ENCODE data around the gene ROPN1L.
A peak's percentile ranks its signal among the peaks of the same experiment; 100 is the strongest.

Gene ROPN1L

GRCh38 chr5:10446490-10446889, 4.8 kb downstream of the ROPN1L start:
- Histone ChIP-seq H3K36me3 (ENCODE audit: control insufficient read depth, insufficient read depth, low read length) (no peaks in the 10 kb centered on the region), H3K4me1 (ENCODE audit: control insufficient read depth, insufficient read depth, low read length, poor library complexity, severe bottlenecking) (peaks cover 13% of the 10 kb centered on the region), H3K9me3 (ENCODE audit: control insufficient read depth, low read length) (no peaks in the 10 kb centered on the region), H3K27ac (ENCODE audit: low read depth, low read length, severe bottlenecking) (no peak overlapping the region), H3K4me3 (ENCODE audit: extremely low read depth, insufficient read depth, low read length, poor library complexity, severe bottlenecking) (no peak overlapping the region)
- 80% methylated on average over 2 of the region's 7 CpGs; no CpG with 5 or more reads in 1 of the 2 experiments for WGBS, 2 experiments (ENCODE audit: insufficient coverage in 2 of 2)

- H3K9me3 ChIP-seq (ENCODE audit: control insufficient read depth, low read length) = no peaks in the 10 kb centered on the region
- 95 to 100% methylated on average over 1 to 2 of the region's 4 CpGs for WGBS, 2 experiments (ENCODE audit: insufficient coverage in 2 of 2)
- peaks cover 13% of the 10 kb centered on the region for H3K4me1 ChIP-seq (ENCODE audit: control insufficient read depth, insufficient read depth, low read length, poor library complexity, severe bottlenecking)
- H3K27ac ChIP-seq (ENCODE audit: low read depth, low read length, severe bottlenecking) = no peak overlapping the region
- H3K4me3 ChIP-seq (ENCODE audit: extremely low read depth, insufficient read depth, low read length, poor library complexity, severe bottlenecking) = no peak overlapping the region
- no peaks in the 10 kb centered on the region for H3K36me3 ChIP-seq (ENCODE audit: control insufficient read depth, insufficient read depth, low read length)
Observed at GRCh38 chr5:10447041-10447440, 5.4 kb downstream of the ROPN1L start.

GRCh38 chr5:10448754-10449360, 7.2 kb downstream of the ROPN1L start:
- peaks cover 18% of the 10 kb centered on the region for H3K4me1 ChIP-seq (ENCODE audit: control insufficient read depth, insufficient read depth, low read length, poor library complexity, severe bottlenecking)
- no peak overlapping the region for H3K4me3 ChIP-seq (ENCODE audit: extremely low read depth, insufficient read depth, low read length, poor library complexity, severe bottlenecking)
- H3K27ac ChIP-seq (ENCODE audit: low read depth, low read length, severe bottlenecking) = no peak overlapping the region
- H3K36me3 ChIP-seq (ENCODE audit: control insufficient read depth, insufficient read depth, low read length) = no peaks in the 10 kb centered on the region
- WGBS, 2 experiments (ENCODE audit: insufficient coverage in 2 of 2) = 95 to 96% methylated on average over 11 of the region's 11 CpGs
- no peaks in the 10 kb centered on the region for H3K9me3 ChIP-seq (ENCODE audit: control insufficient read depth, low read length)

DNA sequence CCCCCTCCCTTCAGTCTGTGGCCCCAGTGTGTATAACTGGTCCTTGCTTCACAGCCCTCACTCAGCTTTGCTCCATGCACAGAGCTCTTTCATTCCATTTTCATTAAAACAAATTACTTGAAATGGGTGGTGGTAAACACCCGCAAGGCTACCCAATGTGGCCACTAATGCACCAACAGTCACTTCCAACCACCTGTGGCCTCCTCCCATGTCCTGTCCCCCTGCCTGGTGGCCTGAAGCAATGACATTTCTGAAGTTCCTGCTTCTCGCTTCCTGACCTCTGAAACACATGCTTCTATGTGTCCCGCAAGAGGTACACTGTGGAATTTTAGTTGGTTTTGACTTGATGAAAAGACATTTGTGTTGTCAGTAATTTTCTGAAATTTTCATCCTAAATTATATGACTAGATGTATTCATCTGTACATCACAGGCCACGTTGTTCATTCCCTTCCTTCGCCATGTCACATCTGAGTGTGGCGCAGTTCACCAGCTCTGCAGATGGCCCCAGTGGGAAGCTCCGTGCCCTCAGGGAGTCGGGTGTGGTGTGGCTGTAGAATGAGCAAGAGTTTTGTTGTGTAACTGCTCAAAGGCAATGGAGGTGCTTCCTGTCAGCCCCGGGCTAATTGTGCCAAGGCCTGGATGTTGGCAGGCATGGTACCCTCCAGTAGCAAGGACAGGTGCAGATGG, 9.6 kb downstream of the ROPN1L start:
- no peak overlapping the region for H3K27ac ChIP-seq (ENCODE audit: low read depth, low read length, severe bottlenecking)
- H3K4me3 ChIP-seq (ENCODE audit: extremely low read depth, insufficient read depth, low read length, poor library complexity, severe bottlenecking) = no peak overlapping the region
- H3K9me3 ChIP-seq (ENCODE audit: control insufficient read depth, low read length) = no peaks in the 10 kb centered on the region
- WGBS, 2 experiments (ENCODE audit: insufficient coverage in 2 of 2) = 67 to 94% methylated on average over 4 to 8 of the region's 9 CpGs
- H3K4me1 ChIP-seq (ENCODE audit: control insufficient read depth, insufficient read depth, low read length, poor library complexity, severe bottlenecking) = peaks cover 38% of the 10 kb centered on the region
- H3K36me3 ChIP-seq (ENCODE audit: control insufficient read depth, insufficient read depth, low read length) = no peaks in the 10 kb centered on the region

- Histone ChIP-seq H3K4me1 (ENCODE audit: control insufficient read depth, insufficient read depth, low read length, poor library complexity, severe bottlenecking) (peaks cover 53% of the 10 kb centered on the region), H3K27ac (ENCODE audit: low read depth, low read length, severe bottlenecking) (no peak overlapping the region), H3K36me3 (ENCODE audit: control insufficient read depth, insufficient read depth, low read length) (no peaks in the 10 kb centered on the region), H3K4me3 (ENCODE audit: extremely low read depth, insufficient read depth, low read length, poor library complexity, severe bottlenecking) (no peak overlapping the region), H3K9me3 (ENCODE audit: control insufficient read depth, low read length) (no peaks in the 10 kb centered on the region)
- 68 to 74% methylated on average over 9 to 10 of the region's 10 CpGs for WGBS, 2 experiments (ENCODE audit: insufficient coverage in 2 of 2)
Observed at GRCh38 chr5:10452768-10453331, 11.2 kb downstream of the ROPN1L start.

DNA sequence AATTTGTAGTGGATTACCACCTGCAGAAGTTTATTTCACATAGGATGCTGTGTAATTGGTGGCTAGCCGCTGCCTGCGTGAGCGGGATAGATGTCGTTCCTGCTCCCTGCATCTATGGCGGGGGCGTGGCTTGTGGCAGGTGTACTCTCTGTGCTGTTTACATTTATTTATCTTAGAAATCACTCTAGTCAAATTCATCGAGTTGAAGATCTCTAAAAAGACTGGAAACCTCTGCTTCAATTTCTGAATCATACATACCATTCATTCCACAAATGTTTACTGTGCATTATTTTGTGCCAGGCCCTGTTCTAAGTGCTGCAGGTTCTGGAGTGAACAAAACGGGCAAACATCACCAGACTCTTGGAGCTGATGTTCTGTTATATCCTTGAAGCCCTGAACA, 11.9 kb downstream of the ROPN1L start:
- peaks cover 50% of the 10 kb centered on the region for H3K4me1 ChIP-seq (ENCODE audit: control insufficient read depth, insufficient read depth, low read length, poor library complexity, severe bottlenecking)
- WGBS, 2 experiments (ENCODE audit: insufficient coverage in 2 of 2) = 87 to 92% methylated on average over 3 to 5 of the region's 8 CpGs
- no peak overlapping the region for H3K27ac ChIP-seq (ENCODE audit: low read depth, low read length, severe bottlenecking)
- H3K4me3 ChIP-seq (ENCODE audit: extremely low read depth, insufficient read depth, low read length, poor library complexity, severe bottlenecking) = no peak overlapping the region
- H3K9me3 ChIP-seq (ENCODE audit: control insufficient read depth, low read length) = no peaks in the 10 kb centered on the region
- H3K36me3 ChIP-seq (ENCODE audit: control insufficient read depth, insufficient read depth, low read length) = no peaks in the 10 kb centered on the region

DNA sequence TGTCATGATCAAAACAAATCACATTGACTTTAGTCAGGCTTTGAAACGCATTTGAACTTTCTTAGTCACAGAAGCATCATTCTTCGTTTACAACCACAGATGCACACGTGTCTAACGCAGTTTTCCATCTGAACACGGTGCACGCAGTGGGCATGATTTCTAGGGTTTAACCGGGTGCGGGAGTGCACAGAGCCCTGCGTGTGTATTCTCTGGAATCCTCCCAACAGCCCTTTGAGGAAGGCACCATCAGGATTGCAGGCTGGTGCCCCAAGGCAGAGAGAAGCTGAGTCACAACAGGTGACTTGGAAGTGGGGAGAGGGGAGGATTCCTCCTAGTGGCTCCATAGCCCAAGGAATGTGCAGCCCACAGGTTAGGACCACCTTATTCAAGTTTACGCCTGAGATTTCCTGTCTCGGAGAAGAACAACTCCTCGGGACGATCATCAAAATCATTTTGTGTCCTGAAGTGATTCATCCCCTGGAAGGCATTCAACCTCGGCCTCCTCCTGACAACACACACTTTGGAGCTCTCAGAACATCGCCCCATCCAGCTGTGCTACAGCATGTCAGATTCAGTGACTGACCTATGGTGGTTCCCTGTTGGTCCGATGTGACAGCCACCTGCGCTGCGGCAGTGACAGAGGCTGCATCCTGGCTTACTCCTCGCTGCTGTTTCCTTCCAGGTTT, 13.1 kb downstream of the ROPN1L start:
- WGBS, 2 experiments (ENCODE audit: insufficient coverage in 2 of 2) = 64% methylated on average over 19 of the region's 19 CpGs
- Histone ChIP-seq H3K4me3 (ENCODE audit: extremely low read depth, insufficient read depth, low read length, poor library complexity, severe bottlenecking) (no peak overlapping the region), H3K36me3 (ENCODE audit: control insufficient read depth, insufficient read depth, low read length) (no peaks in the 10 kb centered on the region), H3K27ac (ENCODE audit: low read depth, low read length, severe bottlenecking) (no peak overlapping the region), H3K4me1 (ENCODE audit: control insufficient read depth, insufficient read depth, low read length, poor library complexity, severe bottlenecking) (peaks cover 50% of the 10 kb centered on the region), H3K9me3 (ENCODE audit: control insufficient read depth, low read length) (no peaks in the 10 kb centered on the region)

DNA sequence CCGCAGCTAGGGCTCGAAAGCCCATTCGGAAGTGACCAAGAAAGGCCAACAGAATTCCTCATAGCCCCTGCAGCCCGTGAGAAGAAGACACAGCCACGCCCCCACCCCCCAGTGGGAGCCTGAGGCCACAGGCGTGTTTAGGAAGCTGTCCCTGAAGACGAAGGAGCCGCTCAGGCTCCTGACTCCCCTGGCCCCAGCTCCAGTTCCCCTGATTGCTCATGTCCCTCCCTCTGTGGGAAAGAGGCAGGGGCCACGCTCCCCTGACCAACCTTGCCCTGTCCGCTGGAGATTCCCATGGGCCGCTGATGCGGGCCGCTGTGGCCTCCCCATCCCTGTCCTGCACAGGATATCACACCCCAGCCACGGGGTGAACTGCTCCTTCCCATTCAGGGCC, 13.6 kb downstream of the ROPN1L start:
- 22 to 31% methylated on average over 11 to 12 of the region's 14 CpGs for WGBS, 2 experiments (ENCODE audit: insufficient coverage in 2 of 2)
- H3K27ac ChIP-seq (ENCODE audit: low read depth, low read length, severe bottlenecking) = peak overlapping the region; percentile 32
- peaks cover 50% of the 10 kb centered on the region for H3K4me1 ChIP-seq (ENCODE audit: control insufficient read depth, insufficient read depth, low read length, poor library complexity, severe bottlenecking)
- H3K4me3 ChIP-seq (ENCODE audit: extremely low read depth, insufficient read depth, low read length, poor library complexity, severe bottlenecking) = no peak overlapping the region
- no peaks in the 10 kb centered on the region for H3K9me3 ChIP-seq (ENCODE audit: control insufficient read depth, low read length)
- no peaks in the 10 kb centered on the region for H3K36me3 ChIP-seq (ENCODE audit: control insufficient read depth, insufficient read depth, low read length)

DNA sequence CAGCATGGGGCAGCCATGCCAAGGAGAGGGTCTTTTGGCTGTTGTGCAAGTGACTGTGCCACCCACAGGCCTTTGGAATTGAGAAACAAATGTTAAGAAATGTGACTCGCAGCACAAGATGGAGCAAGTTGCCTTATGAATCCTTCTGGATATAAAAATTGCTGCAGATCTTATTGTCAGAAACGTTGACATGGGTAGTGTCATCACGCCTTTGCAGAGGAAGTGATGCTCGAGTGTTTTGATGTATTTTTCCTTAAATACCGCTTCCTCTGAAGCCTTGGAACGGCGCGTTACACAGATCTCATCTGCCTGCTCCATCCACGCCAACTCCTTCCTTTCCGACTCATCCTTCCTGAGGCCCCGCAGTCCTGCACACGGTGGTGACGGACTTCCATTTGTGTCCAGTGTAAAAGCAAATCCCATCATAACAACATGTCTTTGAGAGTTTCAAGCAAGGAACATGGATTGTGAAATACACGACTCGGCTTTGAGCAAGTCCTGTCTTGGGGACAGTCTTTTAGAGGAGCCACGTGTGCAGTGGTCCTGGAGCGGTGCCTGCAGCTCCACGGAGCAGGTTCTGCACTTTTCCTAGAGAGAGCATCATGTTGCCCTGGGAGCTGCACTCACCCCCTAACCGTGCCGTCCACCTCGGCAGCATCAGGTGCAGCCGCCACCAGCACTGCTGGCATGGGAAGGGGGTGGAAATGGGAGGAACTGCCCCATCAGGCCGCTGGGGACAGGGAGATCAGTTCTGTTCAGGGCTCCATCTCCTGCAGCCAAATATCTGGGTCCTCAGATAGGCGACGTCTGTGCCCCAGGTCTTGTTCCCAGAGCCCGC, 15.1 kb downstream of the ROPN1L start:
- no peaks in the 10 kb centered on the region for H3K9me3 ChIP-seq (ENCODE audit: control insufficient read depth, low read length)
- H3K4me1 ChIP-seq (ENCODE audit: control insufficient read depth, insufficient read depth, low read length, poor library complexity, severe bottlenecking) = peaks cover 50% of the 10 kb centered on the region
- H3K27ac ChIP-seq (ENCODE audit: low read depth, low read length, severe bottlenecking) = no peak overlapping the region
- no peak overlapping the region for H3K4me3 ChIP-seq (ENCODE audit: extremely low read depth, insufficient read depth, low read length, poor library complexity, severe bottlenecking)
- no peaks in the 10 kb centered on the region for H3K36me3 ChIP-seq (ENCODE audit: control insufficient read depth, insufficient read depth, low read length)
- WGBS, 2 experiments (ENCODE audit: insufficient coverage in 2 of 2) = 80 to 81% methylated on average over 23 to 25 of the region's 26 CpGs

Measured in mesodermal cell (in vitro differentiated cells).